ENCODE results near the gene GNAI3. TPM values are rescaled to one million over a fixed set of nuclear protein-coding genes. Genes with fewer than 3 reads are reported as not detected.

Gene GNAI3
- total and polyA plus RNA-seq, 2 of the 13 experiments (the other 11 are each of a cell fraction or from before 2014, with no cell fraction given) = 4.3 to 9.0 TPM

GRCh38 chr1:109619576-109620400 is 71.4 kb downstream of the GNAI3 start, which contains the start of the genes AMPD2 and GNAT2 (continued):
- TF ChIP-seq, protein P1, sequence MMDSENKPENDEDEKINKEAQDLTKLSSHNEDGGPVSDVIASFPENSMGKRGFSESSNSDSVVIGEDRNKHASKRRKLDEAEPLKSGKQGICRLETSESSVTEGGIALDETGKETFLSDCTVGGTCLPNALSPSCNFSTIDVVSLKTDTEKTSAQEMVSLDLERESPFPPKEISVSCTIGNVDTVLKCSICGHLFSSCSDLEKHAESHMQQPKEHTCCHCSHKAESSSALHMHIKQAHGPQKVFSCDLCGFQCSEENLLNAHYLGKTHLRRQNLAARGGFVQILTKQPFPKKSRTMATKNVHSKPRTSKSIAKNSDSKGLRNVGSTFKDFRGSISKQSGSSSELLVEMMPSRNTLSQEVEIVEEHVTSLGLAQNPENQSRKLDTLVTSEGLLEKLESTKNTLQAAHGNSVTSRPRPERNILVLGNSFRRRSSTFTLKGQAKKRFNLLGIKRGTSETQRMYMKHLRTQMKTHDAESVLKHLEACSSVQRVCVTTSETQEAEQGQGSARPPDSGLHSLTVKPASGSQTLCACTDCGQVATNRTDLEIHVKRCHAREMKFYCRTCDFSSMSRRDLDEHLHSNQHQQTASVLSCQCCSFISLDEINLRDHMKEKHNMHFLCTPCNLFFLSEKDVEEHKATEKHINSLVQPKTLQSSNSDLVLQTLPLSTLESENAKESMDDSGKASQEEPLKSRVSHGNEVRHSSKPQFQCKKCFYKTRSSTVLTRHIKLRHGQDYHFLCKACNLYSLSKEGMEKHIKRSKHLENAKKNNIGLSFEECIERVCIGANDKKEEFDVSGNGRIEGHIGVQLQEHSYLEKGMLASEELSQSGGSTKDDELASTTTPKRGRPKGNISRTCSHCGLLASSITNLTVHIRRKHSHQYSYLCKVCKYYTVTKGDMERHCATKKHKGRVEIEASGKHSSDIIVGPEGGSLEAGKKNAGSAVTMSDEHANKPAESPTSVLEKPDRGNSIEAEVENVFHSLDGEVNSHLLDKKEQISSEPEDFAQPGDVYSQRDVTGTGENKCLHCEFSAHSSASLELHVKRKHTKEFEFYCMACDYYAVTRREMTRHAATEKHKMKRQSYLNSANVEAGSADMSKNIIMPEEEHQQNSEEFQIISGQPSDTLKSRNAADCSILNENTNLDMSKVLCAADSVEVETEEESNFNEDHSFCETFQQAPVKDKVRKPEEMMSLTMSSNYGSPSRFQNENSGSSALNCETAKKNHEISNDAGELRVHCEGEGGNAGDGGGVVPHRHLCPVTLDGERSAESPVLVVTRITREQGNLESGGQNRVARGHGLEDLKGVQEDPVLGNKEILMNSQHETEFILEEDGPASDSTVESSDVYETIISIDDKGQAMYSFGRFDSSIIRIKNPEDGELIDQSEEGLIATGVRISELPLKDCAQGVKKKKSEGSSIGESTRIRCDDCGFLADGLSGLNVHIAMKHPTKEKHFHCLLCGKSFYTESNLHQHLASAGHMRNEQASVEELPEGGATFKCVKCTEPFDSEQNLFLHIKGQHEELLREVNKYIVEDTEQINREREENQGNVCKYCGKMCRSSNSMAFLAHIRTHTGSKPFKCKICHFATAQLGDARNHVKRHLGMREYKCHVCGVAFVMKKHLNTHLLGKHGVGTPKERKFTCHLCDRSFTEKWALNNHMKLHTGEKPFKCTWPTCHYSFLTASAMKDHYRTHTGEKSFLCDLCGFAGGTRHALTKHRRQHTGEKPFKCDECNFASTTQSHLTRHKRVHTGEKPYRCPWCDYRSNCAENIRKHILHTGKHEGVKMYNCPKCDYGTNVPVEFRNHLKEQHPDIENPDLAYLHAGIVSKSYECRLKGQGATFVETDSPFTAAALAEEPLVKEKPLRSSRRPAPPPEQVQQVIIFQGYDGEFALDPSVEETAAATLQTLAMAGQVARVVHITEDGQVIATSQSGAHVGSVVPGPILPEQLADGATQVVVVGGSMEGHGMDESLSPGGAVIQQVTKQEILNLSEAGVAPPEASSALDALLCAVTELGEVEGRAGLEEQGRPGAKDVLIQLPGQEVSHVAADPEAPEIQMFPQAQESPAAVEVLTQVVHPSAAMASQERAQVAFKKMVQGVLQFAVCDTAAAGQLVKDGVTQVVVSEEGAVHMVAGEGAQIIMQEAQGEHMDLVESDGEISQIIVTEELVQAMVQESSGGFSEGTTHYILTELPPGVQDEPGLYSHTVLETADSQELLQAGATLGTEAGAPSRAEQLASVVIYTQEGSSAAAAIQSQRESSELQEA (CRISPR knock-in tag; IDR thresholded peaks at IDR 0.05; ENCODE audit: not compliant biosample characterization) = peak; percentile 81
- no peak for TF ChIP-seq ZFAT (CRISPR knock-in tag; conservative IDR thresholded peaks at IDR 0.05)
- TF ChIP-seq TFDP2 (CRISPR knock-in tag; IDR thresholded peaks at IDR 0.05) = peak; percentile 58
- no peak for TF ChIP-seq ZNF33B (CRISPR knock-in tag; IDR thresholded peaks at IDR 0.05)
- no peak for TF ChIP-seq ONECUT2 (CRISPR knock-in tag; IDR thresholded peaks at IDR 0.05)
- 0 out of 2 replicates have a peak, but pooled peaks have one; percentile 18 for TF ChIP-seq ZNF614 (CRISPR knock-in tag; IDR thresholded peaks at IDR 0.05; ENCODE audit: borderline replicate concordance)
- no peak for TF ChIP-seq ZNF253 (CRISPR knock-in tag; IDR thresholded peaks at IDR 0.05; ENCODE audit: borderline replicate concordance)
- no peak for TF ChIP-seq NR2F1 (CRISPR knock-in tag; IDR thresholded peaks at IDR 0.05)
- no peak for TF ChIP-seq MZF1 (CRISPR knock-in tag; IDR thresholded peaks at IDR 0.05; ENCODE audit: borderline replicate concordance)
- TF ChIP-seq AKAP8 (CRISPR knock-in tag; IDR thresholded peaks at IDR 0.05) = no peak; the same call in 1 of the 2 replicates
- TF ChIP-seq SIN3A (IDR thresholded peaks at IDR 0.05; ENCODE audit: borderline replicate concordance, low read depth, low read length) = peak; percentile 95
- no peak for TF ChIP-seq ZKSCAN8 (CRISPR knock-in tag; IDR thresholded peaks at IDR 0.05; ENCODE audit: borderline replicate concordance)
